Adrenal gland (tissue), 12 donors: Measurements from ENCODE around the gene KCNJ16. TPM values are rescaled to one million over a fixed set of nuclear protein-coding genes. Genes with fewer than 3 reads are reported as not detected.

Experiments used
- DNase-seq, 7 donors: peaks; one replicate each; pipeline ENCODE4 v3.0.0-alpha.2; 2019 to 2020
- H3K27ac ChIP-seq, 5 donors: fragments of 200-600 bp; sonication (generic) in 4 of 5; 1 replicate in 3 of 5; 2 replicates in 2 of 5; pipeline versions ENCODE4 v1.5.1 to v1.8.0; 2016 to 2020; ENCODE audit warnings: mild to moderate bottlenecking in 1 of 5
- H3K27me3 ChIP-seq: fragments of 200-600 bp; 2 replicates; pipeline ENCODE4 v1.8.0; 2021
- H3K36me3 ChIP-seq, 2 donors: fragments of 200-600 bp; replicated peaks in 1 of 2; 1 replicate in 1 of 2; 2 replicates in 1 of 2; pipeline versions ENCODE4 v1.5.1 to v1.8.0; 2018 to 2022
- H3K4me1 ChIP-seq, 2 donors: fragments of 200-600 bp; replicated peaks in 1 of 2; 1 replicate in 1 of 2; 2 replicates in 1 of 2; pipeline versions ENCODE4 v1.5.1 to v1.8.0; 2018 to 2021
- H3K4me3 ChIP-seq, 4 donors: fragments of 200-600 bp; sonication (generic) in 3 of 4; one replicate each; pipeline ENCODE4 v1.5.1; 2016 to 2018
- H3K9me3 ChIP-seq, 3 donors: fragments of 200-600 bp; sonication (generic) in 1 of 3; replicated peaks in 1 of 3; 1 replicate in 2 of 3; 2 replicates in 1 of 3; pipeline versions ENCODE4 v1.5.1 to v1.8.0; 2016 to 2021
- CTCF ChIP-seq, 6 experiments: fragments of 450-650 bp in 4 of 6; fragments of 200-600 bp in 2 of 6; sonication (generic) in 1 of 6; IDR thresholded peaks; 1 replicate in 5 of 6; 2 replicates in 1 of 6; pipeline versions ENCODE4 v1.5.1 to v1.8.0; 2016 to 2021; ENCODE audit warnings: antibody characterized with exemption in 6 of 6, mild to moderate bottlenecking in 2 of 6, moderate library complexity in 1 of 6
- POLR2A ChIP-seq, 2 donors: fragments of 450-650 bp; IDR thresholded peaks; one replicate each; pipeline ENCODE4 v1.6.1; 2017; ENCODE audit warnings: antibody characterized with exemption in 2 of 2, mild to moderate bottlenecking in 2 of 2, moderate library complexity in 1 of 2
- WGBS, 4 donors: extraction: QIAGEN DNeasy Blood & Tissue Kit in 2 of 4; methylation state at CpG; one replicate each; pipeline versions ENCODE4 v1.1.5 to v1.1.7; 2013 to 2017; 5-methylcytosine and 5-hydroxymethylcytosine counted together
- intact Hi-C, 2 donors: fragments of 100-400 bp; cut with DNase I; formaldehyde crosslinking; loops; one replicate each; pipeline versions ENCODE4 v1.14.1 to v1.15.0; 2022 to 2023
- polyA plus RNA-seq, 3 donors: library from polyadenylated mRNA; stranded (reverse); fragments of 200-250 nt in 2 of 3; fragments of 350-450 nt in 1 of 3; fragmentation: Illumina TruSeq in 1 of 3; extraction: RNeasy Lipid Tissue Mini Kit (QIAGEN cat#74804) in 1 of 3; gene quantifications; one replicate each; pipeline ENCODE4 v1.2.3, GENCODE V29; 2013 to 2014
- total RNA-seq, 9 donors: library from RNA; depleted of rRNA in 4 of 9; stranded (reverse); fragments of >200 nt in 4 of 9; fragments of 120-200 nt in 1 of 9; fragmentation: NEBNext Ultra II Directional in 1 of 9; extraction: Animal tissue kit (Norgen Biotek cat#: 25700) in 1 of 9; gene quantifications; one replicate each; pipeline versions ENCODE4 v1.1.0 to v1.2.4, GENCODE V29; 2013 to 2023
- donor health status: healthy with polysubstance abuse.
- donor health status: Bipolar disorder and iron deficiency.
- donor health status: DM: yes; HTN: yes; CAD: no.
- donor health status: DM: no; HTN: no; CAD: no.
- donor health status: DM: no; HTN: no; CAD: no.
- donor health status: DM: yes; HTN: yes; CAD: no.

The KCNJ16 gene
- total and polyA plus RNA-seq, 12 donors = 0.05 to 1.0 (median 0.24) TPM; not detected in 3

GRCh38 chr17:70115126-70115525 is 40.1 kb downstream of the KCNJ16 start:
- Histone ChIP-seq H3K4me1 (no peaks in the 10 kb centered on the region), H3K9me3 (no peaks in the 10 kb centered on the region), H3K4me3 (no peak overlapping the region), H3K36me3 (no peaks in the 10 kb centered on the region), H3K27me3 (no peaks in the 10 kb centered on the region), H3K27ac (no peak overlapping the region)
- intact Hi-C loops = no loop called here
- no peak for DNase-seq
- no peak for TF ChIP-seq POLR2A (IDR thresholded peaks at IDR 0.05)
- no peak for TF ChIP-seq CTCF (IDR thresholded peaks at IDR 0.05)

- DNase-seq = no peak
- no peak for TF ChIP-seq POLR2A (IDR thresholded peaks at IDR 0.05)
- TF ChIP-seq CTCF (IDR thresholded peaks at IDR 0.05) = no peak
- WGBS, 4 donors = 90 to 97% (median 95%) methylated on average over 3 of the region's 3 CpGs
Observed at GRCh38 chr17:70116919-70117318, 41.9 kb downstream of the KCNJ16 start.

GRCh38 chr17:70119545-70119944 is 44.5 kb downstream of the KCNJ16 start:
- TF ChIP-seq POLR2A (IDR thresholded peaks at IDR 0.05) = no peak
- H3K27me3 ChIP-seq = no peaks in the 10 kb centered on the region
- no peak overlapping the region for H3K4me3 ChIP-seq
- intact Hi-C loops = no loop called here
- H3K27ac ChIP-seq = no peak overlapping the region
- H3K36me3 ChIP-seq = no peaks in the 10 kb centered on the region
- no peaks in the 10 kb centered on the region for H3K9me3 ChIP-seq
- no peaks in the 10 kb centered on the region for H3K4me1 ChIP-seq
- 96 to 100% (median 100%) methylated on average over 1 of the region's 1 CpG for WGBS, 4 donors
- DNase-seq = no peak

More at GRCh38 chr17:70116919-70117318, 41.9 kb downstream of the KCNJ16 start:
- Histone ChIP-seq H3K27me3 (no peaks in the 10 kb centered on the region), H3K4me1 (no peaks in the 10 kb centered on the region), H3K4me3 (no peak overlapping the region), H3K36me3 (no peaks in the 10 kb centered on the region), H3K9me3 (no peaks in the 10 kb centered on the region), H3K27ac (no peak overlapping the region)
- intact Hi-C loops = no loop called here

GRCh38 chr17:70119983-70120382 is 45.0 kb downstream of the KCNJ16 start:
- TF ChIP-seq CTCF (IDR thresholded peaks at IDR 0.05) (no peak), POLR2A (IDR thresholded peaks at IDR 0.05) (no peak)

GRCh38 chr17:70120425-70120824 is 45.4 kb downstream of the KCNJ16 start:
- WGBS, 4 donors = 71 to 85% (median 80%) methylated on average over 4 of the region's 4 CpGs
- Histone ChIP-seq H3K36me3 (no peaks in the 10 kb centered on the region), H3K27me3 (no peaks in the 10 kb centered on the region), H3K4me1 (no peaks in the 10 kb centered on the region), H3K4me3 (no peak overlapping the region), H3K9me3 (no peaks in the 10 kb centered on the region), H3K27ac (no peak overlapping the region)
- no peak for DNase-seq
- no peak for TF ChIP-seq POLR2A (IDR thresholded peaks at IDR 0.05)
- no peak for TF ChIP-seq CTCF (IDR thresholded peaks at IDR 0.05)
- intact Hi-C loops = no loop called here

More at GRCh38 chr17:70119983-70120382, 45.0 kb downstream of the KCNJ16 start:
- DNase-seq = no peak
- H3K4me1 ChIP-seq = no peaks in the 10 kb centered on the region
- no peaks in the 10 kb centered on the region for H3K36me3 ChIP-seq
- H3K27me3 ChIP-seq = no peaks in the 10 kb centered on the region
- H3K4me3 ChIP-seq = no peak overlapping the region
- 66 to 72% (median 69%) methylated on average over 2 of the region's 2 CpGs for WGBS, 4 donors
- intact Hi-C loops = no loop called here
- no peaks in the 10 kb centered on the region for H3K9me3 ChIP-seq
- no peak overlapping the region for H3K27ac ChIP-seq
